GM12878 (cell line): ENCODE data around the gene MAP3K5.

Experiments
- CREB1 ChIP-seq: IDR thresholded peaks from 2 replicates; pipeline ENCODE4 v1.6.1; 2012; ENCODE audit warnings: low read depth, mild to moderate bottlenecking, inconsistent platforms
- CTCF ChIP-seq, 3 experiments: IDR thresholded peaks in 2 of 3; conservative IDR thresholded peaks in 1 of 3; 2 replicates each; pipeline ENCODE4 v1.5.1; 2011; ENCODE audit warnings: low read depth in 3 of 3, low read length in 3 of 3, mild to moderate bottlenecking in 3 of 3, control low read depth in 2 of 3, moderate library complexity in 2 of 3, inconsistent platforms in 1 of 3, mixed read lengths in 1 of 3; ENCODE audit not compliant: control insufficient read depth in 2 of 3, insufficient read depth in 1 of 3; ENCODE audit errors: extremely low read depth in 1 of 3
- CUX1 ChIP-seq: IDR thresholded peaks from 2 replicates; pipeline ENCODE4 v1.6.1; 2012; ENCODE audit warnings: improper control_type of control experiment, low read depth, low read length; ENCODE audit not compliant: insufficient replicate concordance
- EP300 ChIP-seq, 2 experiments: fragments of 150-350 bp in 1 of 2; IDR thresholded peaks; 2 replicates each; pipeline ENCODE4 v1.6.1; 2011 to 2012; ENCODE audit warnings: low read depth in 2 of 2, low read length in 2 of 2, borderline replicate concordance in 1 of 2, improper control_type of control experiment in 1 of 2, inconsistent platforms in 1 of 2; ENCODE audit not compliant: control insufficient read depth in 1 of 2
- EZH2 ChIP-seq: IDR thresholded peaks from 2 replicates; pipeline ENCODE4 v1.6.1; 2012; ENCODE audit warnings: low read depth, mild to moderate bottlenecking, control low read depth, inconsistent platforms, low read length, borderline replicate concordance; ENCODE audit not compliant: control insufficient read depth
- HDAC2 ChIP-seq: fragments of 200-600 bp; sonication (generic); IDR thresholded peaks from 2 replicates; pipeline ENCODE4 v1.6.1; 2017
- REST ChIP-seq: IDR thresholded peaks from 2 replicates; pipeline ENCODE4 v1.6.1; 2012; ENCODE audit warnings: mild to moderate bottlenecking, low read depth, low read length
- SREBF1 ChIP-seq: IDR thresholded peaks from 2 replicates; pipeline ENCODE4 v1.6.1; 2012; ENCODE audit warnings: mild to moderate bottlenecking, low read length
- SUZ12 ChIP-seq: fragments of 200-600 bp; sonication (generic); IDR thresholded peaks from one replicate; pipeline ENCODE4 v1.6.1; 2018; ENCODE audit warnings: antibody characterized with exemption, mild to moderate bottlenecking; ENCODE audit not compliant: unreplicated experiment
- TAF1 ChIP-seq: IDR thresholded peaks from 2 replicates; pipeline ENCODE4 v1.6.1; 2011; ENCODE audit warnings: mild to moderate bottlenecking, low read depth, low read length, borderline replicate concordance
- USF1 ChIP-seq: IDR thresholded peaks from 2 replicates; pipeline ENCODE4 v1.6.1; 2011; ENCODE audit warnings: borderline replicate concordance, low read depth, mild to moderate bottlenecking, moderate library complexity, mixed read lengths, low read length; ENCODE audit not compliant: insufficient read depth; ENCODE audit errors: extremely low read length
- USF2 ChIP-seq: IDR thresholded peaks from 2 replicates; pipeline ENCODE4 v1.6.1; 2011; ENCODE audit warnings: low read depth, low read length, improper control_type of control experiment, borderline replicate concordance
- YY1 ChIP-seq: IDR thresholded peaks from 2 replicates; pipeline ENCODE4 v1.6.1; 2011; ENCODE audit warnings: low read depth, mild to moderate bottlenecking, low read length
- ZBTB40 ChIP-seq: fragments of 450-650 bp; IDR thresholded peaks from 2 replicates; pipeline ENCODE4 v1.6.1; 2016; ENCODE audit warnings: mild to moderate bottlenecking, moderate library complexity, borderline replicate concordance

- TF ChIP-seq CTCF (IDR thresholded peaks at IDR 0.05 in 2 of 3, conservative IDR thresholded peaks at IDR 0.05 in 1 of 3; ENCODE audit: control insufficient read depth in 2 of 3, extremely low read depth in 1 of 3, insufficient read depth in 1 of 3, low read depth in 3 of 3, low read length in 3 of 3) (no peak), USF1 (no peak), SUZ12 (no peak), HDAC2 (no peak), CUX1 (no peak), SREBF1 (no peak), CREB1 (no peak), REST (no peak), TAF1 (no peak), EZH2 (no peak), ZBTB40 (no peak), EP300 (IDR thresholded peaks at IDR 0.05; ENCODE audit: borderline replicate concordance in 1 of 2, control insufficient read depth in 1 of 2, low read depth in 2 of 2, low read length in 2 of 2) (no peak), YY1 (no peak), USF2 (no peak)
Measured at GRCh38 chr6:136658711-136659110, 133.6 kb downstream of the MAP3K5 start.
